ENCODE measurements around the gene TST.

TST gene

GRCh38 chr22:37022483-37023337, 3.5 kb upstream of the TST start:
- DNase-seq (ENCODE audit: low read depth in 1 of 2, low spot score in 1 of 2), result no peak
- TF ChIP-seq CTCF (IDR thresholded peaks at IDR 0.05; ENCODE audit: insufficient read depth, low read length) (no peak), REST (IDR thresholded peaks at IDR 0.05; ENCODE audit: insufficient replicate concordance, low read depth) (no peak), GABPA (IDR thresholded peaks at IDR 0.05; ENCODE audit: low read depth) (no peak), POLR2AphosphoS5 (IDR thresholded peaks at IDR 0.05; ENCODE audit: low read depth) (no peak; the same call in 1 of the 2 replicates), SPI1 (IDR thresholded peaks at IDR 0.05; ENCODE audit: borderline replicate concordance, low read depth) (no peak)
- Histone ChIP-seq H3K27me3 (ENCODE audit: insufficient read depth, poor library complexity, severe bottlenecking) (no peaks in the 10 kb centered on the region), H3K4me3 (replicated peaks; ENCODE audit: insufficient read depth, low read length) (no peak overlapping the region), H3K27ac (replicated peaks) (no peak overlapping the region)

- no peak overlapping the region for H3K27ac ChIP-seq (replicated peaks)
- H3K27me3 ChIP-seq (ENCODE audit: insufficient read depth, poor library complexity, severe bottlenecking), result no peaks in the 10 kb centered on the region
- TF ChIP-seq POLR2AphosphoS5 (IDR thresholded peaks at IDR 0.05; ENCODE audit: low read depth) (no peak), SPI1 (IDR thresholded peaks at IDR 0.05; ENCODE audit: borderline replicate concordance, low read depth) (peak; percentile 8; the same call in 1 of the 2 replicates), CTCF (IDR thresholded peaks at IDR 0.05; ENCODE audit: insufficient read depth, low read length) (peak; percentile 88), GABPA (IDR thresholded peaks at IDR 0.05; ENCODE audit: low read depth) (peak; percentile 51; the same call in 1 of the 2 replicates), REST (IDR thresholded peaks at IDR 0.05; ENCODE audit: insufficient replicate concordance, low read depth) (no peak)
- peak; percentile 54 to 70 for DNase-seq (ENCODE audit: low read depth in 1 of 2, low spot score in 1 of 2)
- no peak overlapping the region for H3K4me3 ChIP-seq (replicated peaks; ENCODE audit: insufficient read depth, low read length)
Measured at GRCh38 chr22:37021710-37022482, 2.6 kb upstream of the TST start.

GRCh38 chr22:37021041-37021440, 1.8 kb upstream of the TST start:
- Histone ChIP-seq H3K4me3 (replicated peaks; ENCODE audit: insufficient read depth, low read length) (peak overlapping the region; percentile 83; the same call in 1 of the 2 replicates), H3K27me3 (ENCODE audit: insufficient read depth, poor library complexity, severe bottlenecking) (no peaks in the 10 kb centered on the region), H3K27ac (replicated peaks) (no peak overlapping the region)
- TF ChIP-seq REST (IDR thresholded peaks at IDR 0.05; ENCODE audit: insufficient replicate concordance, low read depth) (no peak), GABPA (IDR thresholded peaks at IDR 0.05; ENCODE audit: low read depth) (no peak), SPI1 (IDR thresholded peaks at IDR 0.05; ENCODE audit: borderline replicate concordance, low read depth) (no peak), POLR2AphosphoS5 (IDR thresholded peaks at IDR 0.05; ENCODE audit: low read depth) (no peak), CTCF (IDR thresholded peaks at IDR 0.05; ENCODE audit: insufficient read depth, low read length) (no peak)
- DNase-seq (ENCODE audit: low read depth in 1 of 2, low spot score in 1 of 2), result no peak
